H1 (cell line): ENCODE results near the gene TAF11L4. TPM values are rescaled to one million over a fixed set of nuclear protein-coding genes. Genes with fewer than 3 reads are reported as not detected.
"Not testable (repeated sequence)": the region's sequence is repeated elsewhere in the genome, so short reads cannot be mapped to it uniquely, and the experiment has no call there.

Source experiments
- CTCF ChIA-PET: fragments of 300-600 bp; sonication (Branson Sonifier 250); formaldehyde crosslinking; loops from one replicate; lab custom pipeline; 2021; ENCODE audit not compliant: partially characterized antibody; lab: Charles Lee
- POLR2A ChIA-PET: fragments of 300-600 bp; sonication (Branson Sonifier 250); formaldehyde crosslinking; loops from one replicate; lab custom pipeline; 2021; ENCODE audit warnings: inconsistent platforms; ENCODE audit not compliant: partially characterized antibody; lab: Charles Lee
- DNase-seq, 2 experiments: peaks; one replicate each; pipeline versions ENCODE4 v3.0.0 to v3.0.0-alpha.2; 2010 to 2022; ENCODE audit warnings: low spot score in 2 of 2, low read depth in 1 of 2, mixed read lengths in 1 of 2
- FAIRE-seq: peaks from 2 replicates; lab custom pipeline; 2011; peaks lifted over from hg19 to GRCh38; lab: Jason Lieb, UNC
- H2AFZ ChIP-seq: 2 replicates; pipeline ENCODE4 v1.8.1; 2012; ENCODE audit warnings: low read length, inconsistent platforms
- H2AK5ac ChIP-seq: 2 replicates; pipeline ENCODE4 v1.6.1; 2013; ENCODE audit warnings: low read depth, low read length
- H2BK120ac ChIP-seq: replicated peaks from 2 replicates; pipeline ENCODE3; 2013; ENCODE audit warnings: low read depth, low read length, inconsistent platforms
- H2BK12ac ChIP-seq: 2 replicates; pipeline ENCODE4 v1.6.1; 2013; ENCODE audit warnings: low read depth, low read length
- H2BK15ac ChIP-seq: 2 replicates; pipeline ENCODE4 v1.6.1; 2013; ENCODE audit warnings: low read length
- H2BK20ac ChIP-seq: 2 replicates; pipeline ENCODE4 v1.6.1; 2013; ENCODE audit warnings: low read length
- H2BK5ac ChIP-seq: 2 replicates; pipeline ENCODE4 v1.6.1; 2013; ENCODE audit warnings: low read depth, low read length
- H3K14ac ChIP-seq: 2 replicates; pipeline ENCODE4 v1.6.1; 2013; ENCODE audit warnings: inconsistent platforms; ENCODE audit not compliant: insufficient read length
- H3K18ac ChIP-seq: 2 replicates; pipeline ENCODE4 v1.6.1; 2013; ENCODE audit warnings: low read length; ENCODE audit errors: extremely low read depth
- H3K23ac ChIP-seq: 2 replicates; pipeline ENCODE4 v1.6.1; 2013; ENCODE audit warnings: inconsistent platforms; ENCODE audit not compliant: insufficient read length
- H3K23me2 ChIP-seq: 2 replicates; pipeline ENCODE4 v1.6.1; 2013; ENCODE audit warnings: low read depth, low read length
- H3K27ac ChIP-seq: 2 replicates; pipeline ENCODE4 v1.6.1; 2011; ENCODE audit warnings: low read depth, low read length, inconsistent platforms
- H3K27me3 ChIP-seq, 4 experiments: replicated peaks in 1 of 4; 1 replicate in 1 of 4; 2 replicates in 3 of 4; pipeline versions ENCODE4 v1.6.1 to v1.8.1; 2011 to 2013; ENCODE audit warnings: low read length in 3 of 4, mild to moderate bottlenecking in 3 of 4, inconsistent platforms in 2 of 4, mixed read lengths in 2 of 4, moderate library complexity in 1 of 4; ENCODE audit not compliant: control insufficient read depth in 3 of 4, insufficient read depth in 3 of 4; ENCODE audit errors: extremely low read depth in 1 of 4
- H3K36me3 ChIP-seq, 4 experiments: 2 replicates each; pipeline versions ENCODE4 v1.6.1 to v1.8.1; 2011 to 2013; ENCODE audit warnings: mild to moderate bottlenecking in 4 of 4, low read length in 3 of 4, moderate library complexity in 2 of 4, control low read depth in 1 of 4, inconsistent platforms in 1 of 4; ENCODE audit not compliant: insufficient read depth in 4 of 4, control insufficient read depth in 2 of 4
- H3K4ac ChIP-seq: replicated peaks from 2 replicates; pipeline ENCODE3; 2013; ENCODE audit warnings: low read length, low read depth, mixed read lengths, inconsistent platforms; ENCODE audit not compliant: insufficient read length
- H3K4me1 ChIP-seq, 4 experiments: replicated peaks in 1 of 4; 1 replicate in 1 of 4; 2 replicates in 3 of 4; pipeline versions ENCODE4 v1.6.1 to v1.8.1; 2011 to 2013; ENCODE audit warnings: low read length in 3 of 4, inconsistent platforms in 2 of 4, mixed read lengths in 1 of 4; ENCODE audit not compliant: insufficient read depth in 4 of 4, control insufficient read depth in 3 of 4
- H3K4me2 ChIP-seq, 2 experiments: 2 replicates each; pipeline versions ENCODE4 v1.6.1 to v1.8.1; 2011 to 2013; ENCODE audit warnings: low read depth in 2 of 2, low read length in 2 of 2, control low read depth in 1 of 2, inconsistent platforms in 1 of 2, mild to moderate bottlenecking in 1 of 2; ENCODE audit not compliant: insufficient read depth in 1 of 2
- H3K4me3 ChIP-seq, 4 experiments: fragments of 200-600, 300-600 bp in 1 of 4; sonication (generic), shearing (Covaris generic), sonication (Bioruptor Twin) in 1 of 4; 2 replicates each; pipeline versions ENCODE4 v1.5.1 to v1.8.1; 2011 to 2016; ENCODE audit warnings: low read length in 4 of 4, low read depth in 3 of 4, control low read depth in 2 of 4, inconsistent platforms in 2 of 4, mild to moderate bottlenecking in 2 of 4, mixed read lengths in 1 of 4, moderate library complexity in 1 of 4; ENCODE audit not compliant: insufficient read depth in 2 of 4; ENCODE audit errors: extremely low read depth in 1 of 4
- H3K56ac ChIP-seq: replicated peaks from 2 replicates; pipeline ENCODE3; 2013; ENCODE audit warnings: low read depth, mild to moderate bottlenecking, mixed read lengths, low read length, inconsistent platforms; ENCODE audit not compliant: insufficient read length
- H3K79me1 ChIP-seq: 2 replicates; pipeline ENCODE4 v1.6.1; 2013; ENCODE audit warnings: low read depth, low read length, control low read depth
- H3K79me2 ChIP-seq, 2 experiments: 2 replicates each; pipeline versions ENCODE4 v1.6.1 to v1.8.1; 2012 to 2013; ENCODE audit warnings: low read length in 2 of 2, mild to moderate bottlenecking in 2 of 2, inconsistent platforms in 1 of 2; ENCODE audit not compliant: insufficient read depth in 2 of 2, control insufficient read depth in 1 of 2
- H3K9ac ChIP-seq, 4 experiments: replicated peaks in 1 of 4; 1 replicate in 1 of 4; 2 replicates in 3 of 4; pipeline versions ENCODE4 v1.6.1 to v1.8.1; 2011 to 2013; ENCODE audit warnings: low read depth in 3 of 4, low read length in 3 of 4, control low read depth in 2 of 4, mild to moderate bottlenecking in 2 of 4, moderate library complexity in 2 of 4, inconsistent platforms in 1 of 4; ENCODE audit errors: extremely low read depth in 1 of 4
- H3K9me3 ChIP-seq, 2 experiments: 2 replicates each; pipeline versions ENCODE4 v1.6.1 to v1.8.1; 2012 to 2013; ENCODE audit warnings: mild to moderate bottlenecking in 2 of 2, moderate library complexity in 2 of 2, control low read depth in 1 of 2, inconsistent platforms in 1 of 2, low read depth in 1 of 2, low read length in 1 of 2, mixed read lengths in 1 of 2; ENCODE audit not compliant: insufficient read depth in 2 of 2
- H4K20me1 ChIP-seq, 2 experiments: replicated peaks in 1 of 2; 2 replicates each; pipeline versions ENCODE3 to v1.8.1; 2011 to 2013; ENCODE audit warnings: inconsistent platforms in 2 of 2, low read length in 2 of 2, mild to moderate bottlenecking in 1 of 2; ENCODE audit not compliant: insufficient read depth in 2 of 2, control insufficient read depth in 1 of 2
- H4K5ac ChIP-seq: 2 replicates; pipeline ENCODE4 v1.6.1; 2013; ENCODE audit warnings: low read length, low read depth, mixed read lengths, inconsistent platforms; ENCODE audit not compliant: insufficient read length
- H4K8ac ChIP-seq: 2 replicates; pipeline ENCODE4 v1.8.0; 2013; ENCODE audit warnings: mild to moderate bottlenecking, moderate library complexity, low read length, inconsistent platforms; ENCODE audit not compliant: insufficient read depth; ENCODE audit errors: extremely low read depth
- H4K91ac ChIP-seq: replicated peaks from 2 replicates; pipeline ENCODE3; 2013; ENCODE audit warnings: low read length, mixed read lengths, inconsistent platforms; ENCODE audit not compliant: insufficient read length
- WGBS, 2 experiments: shearing (Covaris generic) in 1 of 2; methylation state at CpG; one replicate each; pipeline versions ENCODE4 v1.1.6 to v1.1.7; 2013 to 2015; ENCODE audit warnings: low lambda C conversion rate in 2 of 2, mixed read lengths in 2 of 2, inconsistent platforms in 1 of 2, low coverage in 1 of 2, missing lambda C conversion rate in 1 of 2; ENCODE audit not compliant: insufficient replicate concordance in 2 of 2, insufficient coverage in 1 of 2, insufficient read length in 1 of 2; ENCODE audit errors: extremely low coverage in 1 of 2, missing lambda C conversion rate in 1 of 2; 5-methylcytosine and 5-hydroxymethylcytosine counted together
- polyA plus RNA-seq, 7 experiments: library from polyadenylated mRNA; depleted of rRNA in 3 of 7; stranded (reverse) in 5 of 7; unstranded in 2 of 7; fragments of >200 nt in 5 of 7; fragments of 200-250 nt in 2 of 7; gene quantifications; 1 replicate in 5 of 7; 2 replicates in 1 of 7; 4 replicates in 1 of 7; pipeline versions ENCODE4 v1.2.1 to v1.2.3, GENCODE V29; 2011 to 2013; ENCODE audit warnings: missing spikeins in 2 of 7, mixed read lengths in 2 of 7
- total RNA-seq: library from RNA; stranded (reverse); fragmentation: NEBNext Ultra II Directional; extraction: Animal tissue kit (Norgen Biotek cat#: 25700); gene quantifications from 2 replicates; pipeline ENCODE4 v1.2.1, GENCODE V29; 2021

Gene TAF11L4
- total and polyA plus RNA-seq, 2 of the 8 experiments (the other 6 are each of a cell fraction or from before 2014, with no cell fraction given): not detected

DNA sequence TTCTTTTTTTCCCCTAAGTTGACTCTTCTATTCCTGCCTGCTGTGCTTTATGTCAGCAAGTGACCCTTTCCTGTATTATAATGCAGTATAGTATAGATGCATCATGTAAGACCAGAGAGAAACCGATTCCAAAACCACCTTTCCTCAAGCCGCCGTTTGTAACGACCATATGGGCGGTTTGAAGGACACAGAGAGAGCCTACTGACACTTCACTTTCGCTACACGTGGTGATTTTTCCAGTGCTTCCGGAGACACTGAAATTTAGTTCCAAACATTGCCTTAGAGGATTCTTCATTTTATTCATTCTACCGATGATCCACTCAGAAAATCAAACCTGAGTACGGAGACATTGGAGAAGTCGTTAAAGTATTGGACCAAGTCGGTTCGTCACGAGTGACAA is 2.1 kb upstream of the TAF11L4 start:
- H3K27ac ChIP-seq, H3K79me1 ChIP-seq, H2BK120ac ChIP-seq, H3K36me3 ChIP-seq, H3K14ac ChIP-seq, H3K4me1 ChIP-seq, H3K23me2 ChIP-seq, H3K79me2 ChIP-seq, H2AK5ac ChIP-seq, FAIRE-seq, H3K9me3 ChIP-seq, H3K4ac ChIP-seq, H3K23ac ChIP-seq, H2BK15ac ChIP-seq, CTCF ChIA-PET, H3K18ac ChIP-seq, H4K8ac ChIP-seq, H3K56ac ChIP-seq, H2AFZ ChIP-seq, H3K4me2 ChIP-seq, H4K5ac ChIP-seq, H4K91ac ChIP-seq, H3K27me3 ChIP-seq, DNase-seq, H4K20me1 ChIP-seq, H3K9ac ChIP-seq, H3K4me3 ChIP-seq, POLR2A ChIA-PET, H2BK5ac ChIP-seq, H2BK12ac ChIP-seq, H2BK20ac ChIP-seq: not testable (repeated sequence)
- WGBS, 2 experiments: 96% methylated on average over 8 of the region's 14 CpGs; no CpG with 5 or more reads in 1 of the 2 experiments

DNA sequence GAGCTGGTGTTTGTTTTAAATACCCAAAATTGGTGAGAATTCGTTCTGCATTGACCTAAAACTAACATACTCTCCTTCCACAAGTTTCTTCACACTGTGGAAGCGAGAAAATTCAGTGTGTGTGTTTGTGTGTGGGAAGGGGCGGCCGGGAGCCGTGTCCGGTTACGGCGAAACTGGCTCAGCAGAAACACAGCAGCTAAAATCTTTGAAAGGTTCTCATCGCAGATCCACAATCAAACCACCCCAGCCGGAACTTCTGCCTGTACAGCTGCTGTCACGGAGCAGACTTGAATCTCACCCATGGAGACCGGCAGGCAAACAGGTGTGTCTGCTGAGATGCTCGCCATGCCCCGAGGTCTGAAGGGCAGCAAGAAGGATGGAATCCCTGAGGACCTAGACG is 3.3 kb downstream of the TAF11L4 start, which contains the start of gene TAF11L5:
Gene TAF11L5, plus strand, starts transcription at position 301 of the 400 bp plus-strand sequence.
- H3K27ac ChIP-seq, H2BK15ac ChIP-seq, H4K20me1 ChIP-seq, H3K4me1 ChIP-seq, H2BK12ac ChIP-seq, H3K56ac ChIP-seq, H3K14ac ChIP-seq, H3K23me2 ChIP-seq, H3K36me3 ChIP-seq, H3K23ac ChIP-seq, H2AK5ac ChIP-seq, H4K8ac ChIP-seq, FAIRE-seq, H4K5ac ChIP-seq, H4K91ac ChIP-seq, H3K9me3 ChIP-seq, H2BK5ac ChIP-seq, H3K79me2 ChIP-seq, H3K9ac ChIP-seq, CTCF ChIA-PET, H3K4me2 ChIP-seq, H3K4me3 ChIP-seq, H3K27me3 ChIP-seq, DNase-seq, H3K18ac ChIP-seq, H2BK120ac ChIP-seq, H3K4ac ChIP-seq, H2AFZ ChIP-seq, H3K79me1 ChIP-seq, POLR2A ChIA-PET, H2BK20ac ChIP-seq: not testable (repeated sequence)
- WGBS, 2 experiments: no CpG with 5 or more reads among the region's 15 CpGs
